ENCODE data around the gene AKAP6.

AKAP6 gene

DNA sequence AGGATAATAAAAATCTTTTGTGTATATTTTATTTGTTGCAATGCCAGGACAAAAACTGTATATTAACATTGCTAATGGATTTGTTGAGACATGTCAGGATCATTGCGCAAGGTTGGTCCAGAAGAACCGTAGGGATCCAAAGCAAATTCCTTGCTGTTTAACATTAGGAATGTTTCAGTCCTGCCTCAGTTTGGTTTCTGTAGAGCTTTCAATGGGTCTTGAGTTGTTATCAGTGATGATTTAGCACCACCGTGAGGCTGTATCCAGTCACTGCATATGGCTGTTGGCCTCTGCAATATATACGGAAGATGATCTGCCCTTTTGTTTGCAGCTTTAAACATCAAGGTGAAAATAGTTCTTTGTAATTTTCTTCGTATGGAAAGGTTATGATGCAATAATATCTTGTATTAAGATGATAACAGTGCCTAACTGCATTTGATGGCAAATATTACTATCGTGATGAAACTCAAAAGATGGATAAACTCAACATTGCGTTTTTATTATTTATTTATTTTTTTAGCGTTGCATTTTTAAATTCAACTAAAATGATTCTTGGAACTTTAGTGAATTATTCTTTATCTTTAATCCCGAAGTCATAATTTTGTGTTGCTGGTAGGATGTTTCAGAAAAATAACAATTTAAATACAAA lies 231.2 kb downstream of the AKAP6 start:
- TF ChIP-seq, protein P1, sequence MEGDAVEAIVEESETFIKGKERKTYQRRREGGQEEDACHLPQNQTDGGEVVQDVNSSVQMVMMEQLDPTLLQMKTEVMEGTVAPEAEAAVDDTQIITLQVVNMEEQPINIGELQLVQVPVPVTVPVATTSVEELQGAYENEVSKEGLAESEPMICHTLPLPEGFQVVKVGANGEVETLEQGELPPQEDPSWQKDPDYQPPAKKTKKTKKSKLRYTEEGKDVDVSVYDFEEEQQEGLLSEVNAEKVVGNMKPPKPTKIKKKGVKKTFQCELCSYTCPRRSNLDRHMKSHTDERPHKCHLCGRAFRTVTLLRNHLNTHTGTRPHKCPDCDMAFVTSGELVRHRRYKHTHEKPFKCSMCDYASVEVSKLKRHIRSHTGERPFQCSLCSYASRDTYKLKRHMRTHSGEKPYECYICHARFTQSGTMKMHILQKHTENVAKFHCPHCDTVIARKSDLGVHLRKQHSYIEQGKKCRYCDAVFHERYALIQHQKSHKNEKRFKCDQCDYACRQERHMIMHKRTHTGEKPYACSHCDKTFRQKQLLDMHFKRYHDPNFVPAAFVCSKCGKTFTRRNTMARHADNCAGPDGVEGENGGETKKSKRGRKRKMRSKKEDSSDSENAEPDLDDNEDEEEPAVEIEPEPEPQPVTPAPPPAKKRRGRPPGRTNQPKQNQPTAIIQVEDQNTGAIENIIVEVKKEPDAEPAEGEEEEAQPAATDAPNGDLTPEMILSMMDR (IDR thresholded peaks at IDR 0.05; ENCODE audit: low read depth, low read length, missing control alignments): peak; percentile 85
- DNase-seq (ENCODE audit: low read depth): peak; percentile 18
- no peak overlapping the region for H3K4me3 ChIP-seq (ENCODE audit: low read depth, low read length)

DNA sequence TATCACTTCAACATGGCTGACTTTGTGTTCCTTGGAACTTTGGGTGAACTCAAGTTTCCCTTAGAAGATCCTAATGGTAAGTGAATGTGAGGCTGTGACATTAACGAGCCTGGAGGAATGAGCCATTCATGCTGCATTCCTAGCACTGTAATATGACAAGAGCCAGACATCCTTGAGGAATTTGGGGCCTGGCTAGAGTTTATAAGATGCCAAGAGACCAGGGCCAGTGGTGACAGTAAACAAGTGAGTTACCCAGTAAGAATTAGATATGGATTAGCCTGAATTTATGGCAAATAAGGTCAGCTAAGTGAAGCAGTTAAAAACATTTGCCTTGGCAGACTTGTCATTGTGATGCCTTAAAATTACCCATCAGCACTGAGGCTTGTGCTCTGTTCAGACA lies 232.4 kb downstream of the AKAP6 start:
- no peak for DNase-seq (ENCODE audit: low read depth)
- no peak overlapping the region for H3K4me3 ChIP-seq (ENCODE audit: low read depth, low read length)
- TF ChIP-seq, protein P1 (IDR thresholded peaks at IDR 0.05; ENCODE audit: low read depth, low read length, missing control alignments): no peak

DNA sequence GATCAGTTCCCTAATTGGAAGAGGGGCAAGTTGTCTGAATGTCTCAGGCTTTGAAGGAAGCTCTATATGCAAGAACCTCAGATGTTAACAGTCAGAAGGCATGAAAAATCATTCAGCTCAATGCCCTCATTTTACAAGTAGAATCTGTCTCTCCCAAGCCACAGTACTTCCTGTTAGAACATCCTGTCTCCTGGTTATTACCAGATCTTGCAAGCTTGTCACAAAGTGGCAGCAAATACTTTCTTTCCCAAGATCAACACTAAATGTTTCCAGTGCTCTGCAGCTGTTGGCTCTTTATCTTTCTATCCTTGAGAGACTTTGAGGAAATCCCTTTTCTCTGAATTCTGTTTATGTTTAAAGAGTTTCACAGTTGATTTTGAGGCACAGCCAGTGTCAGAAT lies 235.5 kb downstream of the AKAP6 start:
- TF ChIP-seq, protein P1 (IDR thresholded peaks at IDR 0.05; ENCODE audit: low read depth, low read length, missing control alignments): no peak

DNA sequence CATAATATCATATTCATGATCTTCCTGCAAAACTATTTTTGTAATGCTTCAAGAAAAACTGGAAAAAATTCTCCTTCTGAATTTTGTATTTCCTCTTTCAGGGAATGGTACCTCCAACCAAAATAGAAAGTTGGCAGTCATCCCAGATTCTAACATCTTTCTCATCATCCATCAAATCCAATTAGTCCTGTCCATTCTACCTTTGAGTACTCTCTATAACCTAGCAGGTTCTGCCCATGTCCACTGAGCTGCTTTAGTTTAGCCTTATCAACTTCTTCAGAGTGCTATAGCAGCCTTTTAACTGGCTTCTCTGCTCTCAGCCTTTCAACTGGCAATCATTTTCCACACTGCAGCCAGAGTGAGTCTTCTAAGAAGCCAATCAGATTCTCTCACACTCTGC lies 236.2 kb downstream of the AKAP6 start:
- no peak overlapping the region for H3K4me3 ChIP-seq (ENCODE audit: low read depth, low read length)
- TF ChIP-seq, protein P1 (IDR thresholded peaks at IDR 0.05; ENCODE audit: low read depth, low read length, missing control alignments): no peak
- DNase-seq (ENCODE audit: low read depth): no peak

More for the DNA sequence above, 235.5 kb downstream of the AKAP6 start:
- DNase-seq (ENCODE audit: low read depth): no peak
- no peak overlapping the region for H3K4me3 ChIP-seq (ENCODE audit: low read depth, low read length)

DNA sequence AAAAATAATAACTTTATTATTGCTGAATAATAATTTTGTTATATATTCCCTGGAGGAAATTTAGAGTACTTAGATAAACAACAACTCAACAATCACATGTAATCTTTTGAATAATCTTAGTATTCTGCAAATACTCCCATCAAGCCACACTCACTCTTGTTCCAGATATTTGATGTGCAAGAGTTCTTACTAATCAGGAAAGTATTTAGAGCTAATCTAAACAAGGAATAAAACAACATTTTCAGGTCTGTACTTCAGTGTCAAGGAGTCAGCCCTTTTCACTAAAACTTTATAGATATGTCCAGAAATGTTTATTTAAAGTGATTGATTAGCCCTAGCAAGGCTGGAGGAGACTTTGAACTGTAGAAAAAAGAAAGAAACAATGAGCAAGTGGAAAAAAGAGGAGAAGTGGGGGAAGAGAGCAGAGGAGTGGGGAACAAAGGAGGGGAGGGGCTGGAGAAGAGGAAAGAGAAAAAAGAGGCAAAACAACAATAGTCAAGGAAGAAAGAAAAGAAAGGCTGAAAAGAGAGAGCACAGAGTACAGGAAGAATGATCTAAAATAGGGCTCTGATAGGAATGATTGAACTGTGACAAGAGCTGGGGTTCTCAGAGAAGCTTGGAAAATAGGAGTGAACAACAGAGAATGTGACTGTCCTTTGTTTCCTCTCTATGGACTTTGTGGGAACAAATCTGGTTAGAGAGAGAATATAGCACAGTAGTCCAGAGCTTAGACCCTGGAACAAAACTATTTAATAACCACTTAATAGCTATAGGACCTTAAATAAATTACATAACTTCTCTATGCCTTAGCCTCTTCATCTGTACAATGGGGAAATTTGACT lies 238.7 kb downstream of the AKAP6 start:
- TF ChIP-seq, protein P1 (IDR thresholded peaks at IDR 0.05; ENCODE audit: low read depth, low read length, missing control alignments): no peak
- H3K4me3 ChIP-seq (ENCODE audit: low read depth, low read length): no peak overlapping the region
- DNase-seq (ENCODE audit: low read depth): no peak

DNA sequence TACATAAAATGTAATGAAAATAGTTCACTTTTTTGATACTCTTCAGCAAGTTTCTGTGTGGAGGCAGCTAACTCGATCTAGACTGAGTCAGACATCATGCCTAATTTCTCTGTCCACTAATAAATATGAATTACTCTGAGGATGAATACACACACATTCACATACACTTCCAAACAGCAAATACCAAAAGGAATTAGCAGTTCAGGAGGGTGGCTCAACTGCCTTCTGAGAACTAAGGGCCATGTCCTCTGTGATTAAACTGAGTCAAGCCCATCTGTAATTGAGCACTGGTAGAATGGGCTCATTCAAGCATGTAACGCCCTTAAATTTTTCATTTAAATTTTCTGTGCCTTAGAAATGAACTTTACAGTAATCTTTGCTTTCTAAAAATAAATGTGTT lies 242.5 kb downstream of the AKAP6 start:
- H3K4me3 ChIP-seq (ENCODE audit: low read depth, low read length): no peak overlapping the region
- no peak for DNase-seq (ENCODE audit: low read depth)
- TF ChIP-seq, protein P1 (IDR thresholded peaks at IDR 0.05; ENCODE audit: low read depth, low read length, missing control alignments): no peak

Data from GM12864 (cell line).